Neural cell (in vitro differentiated cells): ENCODE data around the gene GALNT4. TPM values are rescaled to one million over a fixed set of nuclear protein-coding genes. Genes with fewer than 3 reads are reported as not detected.
A peak's percentile ranks its signal among the peaks of the same experiment; 100 is the strongest.

Experiments used
- H2AFZ ChIP-seq: fragments of 200-600, 300-800 bp; sonication (generic), shearing (Covaris generic); 2 replicates; pipeline ENCODE4 v1.6.0; 2014; ENCODE audit warnings: low read depth, mild to moderate bottlenecking, antibody characterized with exemption, low read length, moderate library complexity
- H3F3A ChIP-seq: fragments of 200-600 bp; shearing (Covaris generic); 2 replicates; pipeline ENCODE4 v1.6.1; 2016; ENCODE audit warnings: mild to moderate bottlenecking, moderate library complexity, mixed read lengths, antibody characterized with exemption, low read length; ENCODE audit not compliant: insufficient read depth, poor library complexity, severe bottlenecking
- H3K27ac ChIP-seq: fragments of 200-600, 300-800 bp; sonication (generic), shearing (Covaris generic); 2 replicates; pipeline ENCODE4 v1.5.1; 2014; ENCODE audit warnings: mild to moderate bottlenecking, low read length, moderate library complexity
- H3K27me3 ChIP-seq: fragments of 300-800, 200-600 bp; sonication (generic), shearing (Covaris generic); 2 replicates; pipeline ENCODE4 v1.6.0; 2014; ENCODE audit warnings: mild to moderate bottlenecking, low read depth, low read length, moderate library complexity; ENCODE audit not compliant: insufficient read depth
- H3K36me3 ChIP-seq: fragments of 300-800, 200-600 bp; sonication (generic), shearing (Covaris generic); 2 replicates; pipeline ENCODE4 v1.5.1; 2014; ENCODE audit warnings: mild to moderate bottlenecking, antibody characterized with exemption, low read length, moderate library complexity; ENCODE audit not compliant: insufficient read depth
- H3K4me2 ChIP-seq: fragments of 300-800, 200-600 bp; sonication (generic), shearing (Covaris generic); 2 replicates; pipeline ENCODE4 v1.6.0; 2014; ENCODE audit warnings: mild to moderate bottlenecking, low read length
- H3K4me3 ChIP-seq: fragments of 300-800, 200-600 bp; sonication (generic), shearing (Covaris generic); 2 replicates; pipeline ENCODE4 v1.5.1; 2014; ENCODE audit warnings: mild to moderate bottlenecking, low read length, moderate library complexity
- H3K79me2 ChIP-seq: fragments of 200-600 bp; shearing (Covaris generic); replicated peaks from 2 replicates; pipeline ENCODE4 v1.6.0; 2014; ENCODE audit warnings: mild to moderate bottlenecking, low read length, moderate library complexity; ENCODE audit not compliant: insufficient read depth
- H3K9ac ChIP-seq: fragments of 300-800, 200-600 bp; sonication (generic), shearing (Covaris generic); 2 replicates; pipeline ENCODE4 v1.6.1; 2016; ENCODE audit warnings: mild to moderate bottlenecking, low read length, mixed read lengths
- H3K9me2 ChIP-seq: fragments of 200-600 bp; shearing (Covaris generic); 2 replicates; pipeline ENCODE4 v1.6.1; 2016; ENCODE audit warnings: mild to moderate bottlenecking, low read length, mixed read lengths; ENCODE audit not compliant: insufficient read depth
- H3K9me3 ChIP-seq: fragments of 200-600, 300-800 bp; sonication (generic), shearing (Covaris generic); 2 replicates; pipeline ENCODE4 v1.6.1; 2016; ENCODE audit warnings: mild to moderate bottlenecking, mixed run types, low read length, moderate library complexity, mixed read lengths
- H4K20me1 ChIP-seq: fragments of 200-600 bp; shearing (Covaris generic); 2 replicates; pipeline ENCODE4 v1.6.1; 2016; ENCODE audit warnings: mild to moderate bottlenecking, mixed run types; ENCODE audit not compliant: insufficient read depth
- EP300 ChIP-seq: fragments of 450-650 bp; conservative IDR thresholded peaks from 2 replicates; pipeline ENCODE4 v1.6.1; 2014; ENCODE audit warnings: antibody characterized with exemption, mild to moderate bottlenecking, moderate library complexity; ENCODE audit not compliant: poor library complexity, severe bottlenecking
- EZH2 ChIP-seq: fragments of 200-600, 300-800 bp; shearing (Covaris generic), sonication (generic); IDR thresholded peaks from 2 replicates; pipeline ENCODE4 v1.6.1; 2014; ENCODE audit warnings: antibody characterized with exemption, low read length, borderline replicate concordance, mild to moderate bottlenecking; ENCODE audit not compliant: insufficient read depth, poor library complexity, severe bottlenecking
- MXI1 ChIP-seq: fragments of 450-650 bp; conservative IDR thresholded peaks from 2 replicates; pipeline ENCODE4 v1.6.1; 2014; ENCODE audit warnings: antibody characterized with exemption, mild to moderate bottlenecking; ENCODE audit not compliant: poor library complexity, severe bottlenecking
- POLR2AphosphoS5 ChIP-seq: IDR thresholded peaks from 2 replicates; pipeline ENCODE4 v1.6.1; 2012
- RAD21 ChIP-seq: fragments of 450-650 bp; conservative IDR thresholded peaks from 2 replicates; pipeline ENCODE4 v1.6.1; 2014; ENCODE audit warnings: antibody characterized with exemption, mild to moderate bottlenecking, moderate library complexity
- SMC3 ChIP-seq: fragments of 450-650 bp; conservative IDR thresholded peaks from 2 replicates; pipeline ENCODE4 v1.6.1; 2014; ENCODE audit warnings: antibody characterized with exemption, mild to moderate bottlenecking, moderate library complexity; ENCODE audit not compliant: poor library complexity
- TAF1 ChIP-seq: IDR thresholded peaks from 2 replicates; pipeline ENCODE4 v1.6.1; 2012; ENCODE audit warnings: low read depth
- polyA plus RNA-seq: library from polyadenylated mRNA; depleted of rRNA; stranded (reverse); fragments of >200 nt; gene quantifications from 2 replicates; pipeline ENCODE4 v1.2.3, GENCODE V29; 2014
- TF ChIP-seq, protein P1 (sequence below): fragments of 450-650 bp; IDR thresholded peaks from 2 replicates; pipeline ENCODE4 v1.5.1; 2014; ENCODE audit warnings: antibody characterized with exemption, mild to moderate bottlenecking, moderate library complexity; ENCODE audit not compliant: poor library complexity, severe bottlenecking
- TF ChIP-seq, protein P2 (sequence below): IDR thresholded peaks from 2 replicates; pipeline ENCODE4 v1.6.1; 2012; ENCODE audit warnings: borderline replicate concordance

The GALNT4 gene
- polyA plus RNA-seq, 1 donor from 2014 or later: 0.78 TPM

DNA sequence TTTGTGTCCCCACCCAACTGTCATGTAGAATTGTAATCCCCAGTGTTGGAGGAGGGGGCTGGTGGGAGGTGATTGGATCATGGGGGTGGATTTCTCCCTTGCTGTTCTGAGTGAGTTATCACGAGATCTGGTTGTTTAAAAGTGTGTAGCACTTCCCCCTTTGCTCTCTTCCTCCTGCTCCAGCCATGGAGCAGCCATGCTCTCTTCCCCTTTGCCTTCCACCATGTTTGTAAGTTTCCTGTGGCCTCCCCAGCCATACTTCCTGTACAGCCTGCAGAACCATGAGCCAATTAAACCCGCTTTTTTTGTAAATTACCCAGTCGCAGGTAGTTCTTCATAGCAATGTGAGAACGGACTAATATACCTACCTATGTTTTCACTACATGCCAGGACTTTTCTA, 3.8 kb upstream of the GALNT4 start:
- Histone ChIP-seq H3K36me3 (no peaks in the 10 kb centered on the region), H3K9me2 (no peaks in the 10 kb centered on the region), H2AFZ (no peak overlapping the region), H3K9ac (no peak overlapping the region), H3K27me3 (no peaks in the 10 kb centered on the region), H3K4me3 (no peak overlapping the region), H3K27ac (no peak overlapping the region), H3K79me2 (no peaks in the 10 kb centered on the region), H3F3A (no peaks in the 10 kb centered on the region), H3K4me2 (no peak overlapping the region), H4K20me1 (no peaks in the 10 kb centered on the region), H3K9me3 (no peaks in the 10 kb centered on the region)
- TF ChIP-seq, protein P1, sequence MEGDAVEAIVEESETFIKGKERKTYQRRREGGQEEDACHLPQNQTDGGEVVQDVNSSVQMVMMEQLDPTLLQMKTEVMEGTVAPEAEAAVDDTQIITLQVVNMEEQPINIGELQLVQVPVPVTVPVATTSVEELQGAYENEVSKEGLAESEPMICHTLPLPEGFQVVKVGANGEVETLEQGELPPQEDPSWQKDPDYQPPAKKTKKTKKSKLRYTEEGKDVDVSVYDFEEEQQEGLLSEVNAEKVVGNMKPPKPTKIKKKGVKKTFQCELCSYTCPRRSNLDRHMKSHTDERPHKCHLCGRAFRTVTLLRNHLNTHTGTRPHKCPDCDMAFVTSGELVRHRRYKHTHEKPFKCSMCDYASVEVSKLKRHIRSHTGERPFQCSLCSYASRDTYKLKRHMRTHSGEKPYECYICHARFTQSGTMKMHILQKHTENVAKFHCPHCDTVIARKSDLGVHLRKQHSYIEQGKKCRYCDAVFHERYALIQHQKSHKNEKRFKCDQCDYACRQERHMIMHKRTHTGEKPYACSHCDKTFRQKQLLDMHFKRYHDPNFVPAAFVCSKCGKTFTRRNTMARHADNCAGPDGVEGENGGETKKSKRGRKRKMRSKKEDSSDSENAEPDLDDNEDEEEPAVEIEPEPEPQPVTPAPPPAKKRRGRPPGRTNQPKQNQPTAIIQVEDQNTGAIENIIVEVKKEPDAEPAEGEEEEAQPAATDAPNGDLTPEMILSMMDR: no peak
- no peak for TF ChIP-seq POLR2AphosphoS5
- TF ChIP-seq, protein P2, sequence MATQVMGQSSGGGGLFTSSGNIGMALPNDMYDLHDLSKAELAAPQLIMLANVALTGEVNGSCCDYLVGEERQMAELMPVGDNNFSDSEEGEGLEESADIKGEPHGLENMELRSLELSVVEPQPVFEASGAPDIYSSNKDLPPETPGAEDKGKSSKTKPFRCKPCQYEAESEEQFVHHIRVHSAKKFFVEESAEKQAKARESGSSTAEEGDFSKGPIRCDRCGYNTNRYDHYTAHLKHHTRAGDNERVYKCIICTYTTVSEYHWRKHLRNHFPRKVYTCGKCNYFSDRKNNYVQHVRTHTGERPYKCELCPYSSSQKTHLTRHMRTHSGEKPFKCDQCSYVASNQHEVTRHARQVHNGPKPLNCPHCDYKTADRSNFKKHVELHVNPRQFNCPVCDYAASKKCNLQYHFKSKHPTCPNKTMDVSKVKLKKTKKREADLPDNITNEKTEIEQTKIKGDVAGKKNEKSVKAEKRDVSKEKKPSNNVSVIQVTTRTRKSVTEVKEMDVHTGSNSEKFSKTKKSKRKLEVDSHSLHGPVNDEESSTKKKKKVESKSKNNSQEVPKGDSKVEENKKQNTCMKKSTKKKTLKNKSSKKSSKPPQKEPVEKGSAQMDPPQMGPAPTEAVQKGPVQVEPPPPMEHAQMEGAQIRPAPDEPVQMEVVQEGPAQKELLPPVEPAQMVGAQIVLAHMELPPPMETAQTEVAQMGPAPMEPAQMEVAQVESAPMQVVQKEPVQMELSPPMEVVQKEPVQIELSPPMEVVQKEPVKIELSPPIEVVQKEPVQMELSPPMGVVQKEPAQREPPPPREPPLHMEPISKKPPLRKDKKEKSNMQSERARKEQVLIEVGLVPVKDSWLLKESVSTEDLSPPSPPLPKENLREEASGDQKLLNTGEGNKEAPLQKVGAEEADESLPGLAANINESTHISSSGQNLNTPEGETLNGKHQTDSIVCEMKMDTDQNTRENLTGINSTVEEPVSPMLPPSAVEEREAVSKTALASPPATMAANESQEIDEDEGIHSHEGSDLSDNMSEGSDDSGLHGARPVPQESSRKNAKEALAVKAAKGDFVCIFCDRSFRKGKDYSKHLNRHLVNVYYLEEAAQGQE: no peak
- TF ChIP-seq EP300: no peak
- no peak for TF ChIP-seq TAF1
- no peak for TF ChIP-seq MXI1
- no peak for TF ChIP-seq EZH2
- TF ChIP-seq SMC3: no peak

DNA sequence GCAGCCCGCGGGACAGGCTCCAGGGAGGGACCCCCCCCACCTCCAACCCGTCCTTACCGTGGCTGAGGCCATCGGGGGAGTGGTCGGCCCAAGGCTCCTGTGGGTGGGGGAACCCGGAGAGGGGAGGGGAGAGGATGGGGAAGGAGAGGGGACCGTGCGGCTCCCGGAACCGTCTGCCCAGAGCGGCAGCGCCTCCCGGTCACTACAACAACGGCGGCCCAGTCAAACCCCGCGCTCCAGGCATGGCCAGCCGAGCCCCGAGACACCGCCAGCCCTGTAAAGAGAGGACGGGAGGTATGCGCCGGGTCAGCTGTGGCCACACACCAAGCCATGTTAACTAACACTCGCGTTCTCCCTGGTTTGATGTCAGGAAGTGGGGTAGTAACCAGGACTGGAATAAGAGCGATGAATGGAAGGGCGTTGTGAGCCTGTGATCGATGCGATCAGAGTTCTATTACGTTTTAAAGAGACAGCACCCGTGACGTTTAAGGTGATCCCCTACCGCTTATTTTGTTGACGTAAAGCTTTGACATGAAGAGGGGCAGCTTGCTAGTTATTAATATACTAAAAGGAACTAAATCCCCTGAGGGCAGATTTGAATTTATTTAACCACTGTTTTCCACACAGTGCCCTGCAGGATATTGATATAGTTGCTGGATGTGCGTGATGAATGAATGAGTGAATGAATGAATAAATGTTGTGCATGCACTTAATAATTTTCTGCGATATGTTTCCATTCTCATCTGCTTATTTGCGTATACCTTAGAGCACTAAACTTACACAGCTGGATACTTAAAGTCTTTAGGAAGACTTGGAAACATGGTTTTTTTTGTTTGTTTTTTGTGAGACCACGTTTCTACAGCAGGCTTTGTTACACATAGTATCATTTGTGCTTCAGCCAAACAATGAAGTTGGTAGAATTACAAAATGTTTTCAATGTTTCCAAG, 1.5 kb upstream of the GALNT4 start, which contains the start of gene POC1B:
TSS of gene POC1B (minus strand) at position 224 of the 947 bp plus-strand sequence. CDS start at position 72, 152 bp downstream.
- Histone ChIP-seq H3F3A (no peaks in the 10 kb centered on the region), H2AFZ (peak within 1 kb of the TSS; percentile 94), H3K9me3 (no peaks in the 10 kb centered on the region), H3K27ac (peak within 1 kb of the TSS; percentile 91), H3K27me3 (no peaks in the 10 kb centered on the region), H3K36me3 (no peaks in the 10 kb centered on the region), H3K79me2 (no peaks in the 10 kb centered on the region), H3K4me3 (peak within 1 kb of the TSS; percentile 94), H3K4me2 (peak within 1 kb of the TSS; percentile 86), H4K20me1 (no peaks in the 10 kb centered on the region), H3K9ac (peak within 1 kb of the TSS; percentile 82), H3K9me2 (no peaks in the 10 kb centered on the region)
- no peak for TF ChIP-seq RAD21
- TF ChIP-seq MXI1: peak; percentile 69
- TF ChIP-seq, protein P2: peak; percentile 41
- TF ChIP-seq EP300: peak; percentile 62
- no peak for TF ChIP-seq TAF1
- TF ChIP-seq POLR2AphosphoS5: peak; percentile 69
- no peak for TF ChIP-seq EZH2
- TF ChIP-seq, protein P1: no peak
- peak; percentile 32 for TF ChIP-seq SMC3
